ENCODE results near the gene ALDH4A1. TPM values are rescaled to one million over a fixed set of nuclear protein-coding genes. Genes with fewer than 3 reads are reported as not detected.
"Not testable (repeated sequence)": the region's sequence is repeated elsewhere in the genome, so short reads cannot be mapped to it uniquely, and the experiment has no call there.

The ALDH4A1 gene
- total RNA-seq, 1 donor from 2014 or later = 35.9 TPM

- no peak for DNase-seq
- Histone ChIP-seq H3K27ac (replicated peaks) (no peak overlapping the region), H3K4me1 (peaks cover 9% of the 10 kb centered on the region), H3K9me3 (replicated peaks) (no peaks in the 10 kb centered on the region), H3K36me3 (no peaks in the 10 kb centered on the region), H3K4me3 (no peak overlapping the region), H3K27me3 (ENCODE audit: low read depth) (peaks cover 2% of the 10 kb centered on the region)
- intact Hi-C loops (cut with micrococcal nuclease) = no loop called here
- TF ChIP-seq, protein P1, sequence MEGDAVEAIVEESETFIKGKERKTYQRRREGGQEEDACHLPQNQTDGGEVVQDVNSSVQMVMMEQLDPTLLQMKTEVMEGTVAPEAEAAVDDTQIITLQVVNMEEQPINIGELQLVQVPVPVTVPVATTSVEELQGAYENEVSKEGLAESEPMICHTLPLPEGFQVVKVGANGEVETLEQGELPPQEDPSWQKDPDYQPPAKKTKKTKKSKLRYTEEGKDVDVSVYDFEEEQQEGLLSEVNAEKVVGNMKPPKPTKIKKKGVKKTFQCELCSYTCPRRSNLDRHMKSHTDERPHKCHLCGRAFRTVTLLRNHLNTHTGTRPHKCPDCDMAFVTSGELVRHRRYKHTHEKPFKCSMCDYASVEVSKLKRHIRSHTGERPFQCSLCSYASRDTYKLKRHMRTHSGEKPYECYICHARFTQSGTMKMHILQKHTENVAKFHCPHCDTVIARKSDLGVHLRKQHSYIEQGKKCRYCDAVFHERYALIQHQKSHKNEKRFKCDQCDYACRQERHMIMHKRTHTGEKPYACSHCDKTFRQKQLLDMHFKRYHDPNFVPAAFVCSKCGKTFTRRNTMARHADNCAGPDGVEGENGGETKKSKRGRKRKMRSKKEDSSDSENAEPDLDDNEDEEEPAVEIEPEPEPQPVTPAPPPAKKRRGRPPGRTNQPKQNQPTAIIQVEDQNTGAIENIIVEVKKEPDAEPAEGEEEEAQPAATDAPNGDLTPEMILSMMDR (IDR thresholded peaks at IDR 0.05; ENCODE audit: borderline replicate concordance) = no peak
Measured at GRCh38 chr1:18874036-18874435, 28.3 kb downstream of the ALDH4A1 start.

DNA sequence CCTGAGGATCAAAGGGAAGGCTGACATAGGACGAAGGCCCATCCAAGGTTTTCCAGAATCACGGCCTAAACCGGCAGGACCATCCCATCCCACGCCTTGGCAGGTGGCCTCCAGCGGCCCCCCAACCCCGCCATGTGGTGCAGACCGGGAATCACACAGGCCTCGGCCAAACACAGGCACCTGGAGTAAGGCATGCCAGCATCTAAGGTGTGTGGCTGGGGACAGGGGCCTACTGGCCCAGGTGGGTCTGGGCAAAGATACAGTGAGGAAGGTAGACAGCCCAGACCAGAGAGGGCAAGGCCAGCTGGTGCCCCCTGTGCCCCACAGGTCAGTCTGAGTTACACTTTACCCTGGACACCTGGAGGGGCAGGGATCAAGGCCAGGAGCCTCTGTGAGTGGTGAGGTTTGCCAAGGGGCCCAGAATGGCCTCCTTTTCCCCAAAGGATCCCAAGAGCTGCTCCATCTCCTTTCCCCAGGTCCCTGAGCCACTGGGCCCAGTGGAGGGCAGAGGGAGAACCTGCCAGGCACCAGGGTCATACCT lies 30.2 kb downstream of the ALDH4A1 start:
- TF ChIP-seq, protein P1 (IDR thresholded peaks at IDR 0.05; ENCODE audit: borderline replicate concordance) = no peak
- intact Hi-C loops (cut with micrococcal nuclease) = no loop called here

DNA sequence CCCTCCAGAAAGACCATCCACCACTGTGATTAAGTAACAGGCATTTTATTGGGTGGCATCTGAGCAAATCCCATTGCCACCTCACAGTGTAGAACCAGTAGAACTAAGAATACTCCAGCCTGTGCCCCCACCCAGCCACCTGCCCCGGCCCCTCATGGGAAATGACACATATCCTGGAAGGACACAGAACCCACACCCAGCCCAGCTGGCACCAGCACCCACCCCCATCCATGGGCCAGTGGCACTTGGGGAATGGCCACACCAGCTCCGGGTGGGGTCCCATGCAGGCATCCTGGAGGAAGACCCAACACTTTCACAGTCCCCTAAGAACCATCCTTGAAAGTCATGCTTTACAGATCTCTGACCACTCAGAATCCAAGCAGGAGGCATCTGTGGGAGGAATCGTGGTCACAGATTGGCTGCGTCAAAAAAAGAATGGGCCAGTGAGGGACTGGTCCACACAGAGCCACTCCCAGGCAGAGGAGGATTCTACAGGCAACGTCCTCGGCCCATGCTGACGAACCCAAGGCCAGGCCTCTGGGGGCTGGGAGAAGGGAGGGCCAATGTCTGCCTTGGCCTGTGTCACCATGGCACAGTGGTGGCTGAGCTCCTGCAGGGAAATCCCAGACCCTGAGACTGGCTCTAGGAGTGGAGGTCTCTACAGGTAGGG lies 30.8 kb downstream of the ALDH4A1 start:
- TF ChIP-seq, protein P1 (IDR thresholded peaks at IDR 0.05; ENCODE audit: borderline replicate concordance) = no peak
- H3K4me3 ChIP-seq = no peak overlapping the region
- H3K27me3 ChIP-seq (ENCODE audit: low read depth) = peaks cover 26% of the 10 kb centered on the region
- DNase-seq = no peak
- H3K4me1 ChIP-seq = peaks cover 9% of the 10 kb centered on the region
- intact Hi-C loops (cut with micrococcal nuclease) = no loop called here
- no peaks in the 10 kb centered on the region for H3K9me3 ChIP-seq (replicated peaks)
- no peaks in the 10 kb centered on the region for H3K36me3 ChIP-seq
- H3K27ac ChIP-seq (replicated peaks) = no peak overlapping the region

More for the DNA sequence above, 30.2 kb downstream of the ALDH4A1 start:
- H3K9me3 ChIP-seq (replicated peaks) = no peaks in the 10 kb centered on the region
- H3K36me3 ChIP-seq = no peaks in the 10 kb centered on the region
- no peak overlapping the region for H3K4me3 ChIP-seq
- DNase-seq = no peak
- no peak overlapping the region for H3K27ac ChIP-seq (replicated peaks)
- H3K4me1 ChIP-seq = peaks cover 9% of the 10 kb centered on the region
- H3K27me3 ChIP-seq (ENCODE audit: low read depth) = peaks cover 21% of the 10 kb centered on the region

GRCh38 chr1:18870957-18871356 lies 31.4 kb downstream of the ALDH4A1 start:
- Histone ChIP-seq H3K4me1 (peaks cover 9% of the 10 kb centered on the region), H3K27me3 (ENCODE audit: low read depth) (peaks cover 30% of the 10 kb centered on the region), H3K27ac (replicated peaks) (no peak overlapping the region), H3K36me3 (no peaks in the 10 kb centered on the region), H3K9me3 (replicated peaks) (no peaks in the 10 kb centered on the region), H3K4me3 (no peak overlapping the region)
- DNase-seq = no peak
- TF ChIP-seq, protein P1 (IDR thresholded peaks at IDR 0.05; ENCODE audit: borderline replicate concordance) = no peak
- intact Hi-C loops (cut with micrococcal nuclease) = no loop called here

- H3K4me3 ChIP-seq; H3K9me3 ChIP-seq (replicated peaks); intact Hi-C loops (cut with micrococcal nuclease); H3K4me1 ChIP-seq; H3K36me3 ChIP-seq; DNase-seq; H3K27ac ChIP-seq (replicated peaks): not testable (repeated sequence)
- peaks cover 34% of the 10 kb centered on the region for H3K27me3 ChIP-seq (ENCODE audit: low read depth)
Measured at GRCh38 chr1:18870595-18870865, 31.8 kb downstream of the ALDH4A1 start.

DNA sequence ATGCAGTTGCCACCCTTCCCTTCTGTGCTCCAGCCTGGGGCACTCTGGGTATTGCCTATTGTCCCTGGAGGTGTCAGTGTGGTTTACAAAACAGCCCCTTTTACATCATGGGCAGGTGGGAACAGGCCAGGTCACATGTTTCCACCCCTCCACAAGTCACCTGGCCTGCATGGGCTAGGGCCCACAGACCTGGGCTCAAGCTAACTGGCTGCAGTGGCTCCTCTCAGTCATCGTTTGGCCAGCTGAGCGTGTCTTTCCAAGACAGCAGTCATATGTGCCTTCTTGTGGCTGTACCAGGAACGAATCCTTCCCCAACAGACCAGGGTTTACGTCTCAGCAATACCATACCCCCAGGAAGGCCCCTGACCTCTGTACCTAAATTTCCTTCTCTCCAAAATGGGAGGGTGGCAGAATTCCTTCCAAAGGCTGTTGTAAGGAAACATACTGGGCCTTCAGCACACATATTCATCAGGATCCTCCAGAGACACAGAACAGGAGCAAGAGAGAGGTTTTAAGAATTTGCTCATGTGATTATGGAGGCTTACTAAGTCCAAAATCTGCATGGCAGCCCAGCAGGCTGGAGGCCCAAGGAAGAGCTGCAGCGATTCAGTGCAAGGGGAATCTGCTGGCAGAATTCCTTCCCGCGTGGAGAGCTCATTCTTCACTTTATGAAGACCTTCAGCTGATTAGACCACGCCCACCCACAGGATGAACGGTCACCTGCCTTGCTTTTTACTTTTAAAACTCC lies 32.3 kb downstream of the ALDH4A1 start:
- DNase-seq = no peak
- peaks cover 4% of the 10 kb centered on the region for H3K4me1 ChIP-seq
- no peaks in the 10 kb centered on the region for H3K36me3 ChIP-seq
- intact Hi-C loops (cut with micrococcal nuclease) = no loop called here
- no peak overlapping the region for H3K27ac ChIP-seq (replicated peaks)
- TF ChIP-seq, protein P1 (IDR thresholded peaks at IDR 0.05; ENCODE audit: borderline replicate concordance) = no peak
- peaks cover 39% of the 10 kb centered on the region for H3K27me3 ChIP-seq (ENCODE audit: low read depth)
- H3K4me3 ChIP-seq = no peak overlapping the region
- no peaks in the 10 kb centered on the region for H3K9me3 ChIP-seq (replicated peaks)
